ENCODE measurements around the gene MACIR.

Gene MACIR

GRCh38 chr5:103295871-103296270 lies 37.3 kb downstream of the MACIR start:
- TF ChIP-seq, protein P1, sequence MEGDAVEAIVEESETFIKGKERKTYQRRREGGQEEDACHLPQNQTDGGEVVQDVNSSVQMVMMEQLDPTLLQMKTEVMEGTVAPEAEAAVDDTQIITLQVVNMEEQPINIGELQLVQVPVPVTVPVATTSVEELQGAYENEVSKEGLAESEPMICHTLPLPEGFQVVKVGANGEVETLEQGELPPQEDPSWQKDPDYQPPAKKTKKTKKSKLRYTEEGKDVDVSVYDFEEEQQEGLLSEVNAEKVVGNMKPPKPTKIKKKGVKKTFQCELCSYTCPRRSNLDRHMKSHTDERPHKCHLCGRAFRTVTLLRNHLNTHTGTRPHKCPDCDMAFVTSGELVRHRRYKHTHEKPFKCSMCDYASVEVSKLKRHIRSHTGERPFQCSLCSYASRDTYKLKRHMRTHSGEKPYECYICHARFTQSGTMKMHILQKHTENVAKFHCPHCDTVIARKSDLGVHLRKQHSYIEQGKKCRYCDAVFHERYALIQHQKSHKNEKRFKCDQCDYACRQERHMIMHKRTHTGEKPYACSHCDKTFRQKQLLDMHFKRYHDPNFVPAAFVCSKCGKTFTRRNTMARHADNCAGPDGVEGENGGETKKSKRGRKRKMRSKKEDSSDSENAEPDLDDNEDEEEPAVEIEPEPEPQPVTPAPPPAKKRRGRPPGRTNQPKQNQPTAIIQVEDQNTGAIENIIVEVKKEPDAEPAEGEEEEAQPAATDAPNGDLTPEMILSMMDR (IDR thresholded peaks at IDR 0.05; ENCODE audit: borderline replicate concordance, insufficient read depth, low read depth, low read length), result no peak
- H3K4me3 ChIP-seq (ENCODE audit: low read depth, low read length), result no peak overlapping the region

DNA sequence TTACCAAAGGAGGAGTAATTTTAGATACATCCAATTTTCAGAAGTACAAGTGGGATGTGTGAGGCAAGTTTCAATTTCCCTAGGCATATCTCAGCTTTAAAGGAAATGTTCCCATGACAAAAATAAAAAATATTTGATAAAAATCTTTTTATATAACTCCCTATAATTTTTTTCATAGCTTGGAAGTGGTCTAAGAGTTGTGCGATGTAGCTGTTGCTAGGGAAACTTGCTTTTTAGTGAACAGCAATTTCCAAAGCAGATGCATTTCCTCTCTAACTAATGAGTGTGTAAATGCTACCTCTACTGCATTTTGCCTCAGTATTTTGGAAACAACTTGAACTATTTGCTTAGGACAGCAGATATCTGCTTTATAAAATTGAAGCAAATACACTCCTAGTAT lies 39.6 kb downstream of the MACIR start:
- TF ChIP-seq, protein P1 (IDR thresholded peaks at IDR 0.05; ENCODE audit: borderline replicate concordance, insufficient read depth, low read depth, low read length), result no peak
- H3K4me3 ChIP-seq (ENCODE audit: low read depth, low read length), result no peak overlapping the region

DNA sequence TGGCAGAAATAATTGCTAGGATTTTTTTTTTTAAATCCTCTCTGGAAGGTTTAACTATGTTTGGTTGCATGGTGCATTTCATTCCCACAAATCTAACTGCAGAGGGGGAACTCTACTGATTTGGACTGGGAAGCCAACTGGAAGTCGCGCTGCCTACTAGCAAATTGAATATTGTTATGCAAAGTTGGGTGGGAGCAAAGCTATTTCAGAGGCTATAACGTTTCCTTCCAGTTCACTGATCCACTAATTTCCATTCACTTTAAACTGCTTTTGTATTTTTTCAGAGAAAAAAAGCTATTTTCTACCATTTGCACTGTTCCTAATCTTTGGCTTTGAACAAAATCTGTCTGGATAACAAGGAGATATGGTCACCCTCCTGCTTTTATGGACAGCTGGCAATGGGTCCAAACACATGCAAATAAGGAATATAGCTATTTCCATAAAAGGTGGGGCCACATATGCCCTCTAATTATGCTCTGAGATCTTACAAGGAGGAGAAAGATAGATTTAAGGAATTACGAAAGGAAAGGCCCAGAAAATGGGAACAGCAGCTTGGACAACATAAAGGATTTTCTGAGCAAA lies 40.1 kb downstream of the MACIR start:
- H3K4me3 ChIP-seq (ENCODE audit: low read depth, low read length), result no peak overlapping the region
- TF ChIP-seq, protein P1 (IDR thresholded peaks at IDR 0.05; ENCODE audit: borderline replicate concordance, insufficient read depth, low read depth, low read length), result no peak

- TF ChIP-seq, protein P1 (IDR thresholded peaks at IDR 0.05; ENCODE audit: borderline replicate concordance, insufficient read depth, low read depth, low read length), result no peak
- no peak overlapping the region for H3K4me3 ChIP-seq (ENCODE audit: low read depth, low read length)
Observed at GRCh38 chr5:103305809-103306208, 47.2 kb downstream of the MACIR start.

GRCh38 chr5:103307470-103307869 lies 48.9 kb downstream of the MACIR start:
- no peak overlapping the region for H3K4me3 ChIP-seq (ENCODE audit: low read depth, low read length)
- TF ChIP-seq, protein P1 (IDR thresholded peaks at IDR 0.05; ENCODE audit: borderline replicate concordance, insufficient read depth, low read depth, low read length), result no peak

- TF ChIP-seq, protein P1 (IDR thresholded peaks at IDR 0.05; ENCODE audit: borderline replicate concordance, insufficient read depth, low read depth, low read length), result no peak
- no peak overlapping the region for H3K4me3 ChIP-seq (ENCODE audit: low read depth, low read length)
Observed at GRCh38 chr5:103308774-103309173, 50.2 kb downstream of the MACIR start.

DNA sequence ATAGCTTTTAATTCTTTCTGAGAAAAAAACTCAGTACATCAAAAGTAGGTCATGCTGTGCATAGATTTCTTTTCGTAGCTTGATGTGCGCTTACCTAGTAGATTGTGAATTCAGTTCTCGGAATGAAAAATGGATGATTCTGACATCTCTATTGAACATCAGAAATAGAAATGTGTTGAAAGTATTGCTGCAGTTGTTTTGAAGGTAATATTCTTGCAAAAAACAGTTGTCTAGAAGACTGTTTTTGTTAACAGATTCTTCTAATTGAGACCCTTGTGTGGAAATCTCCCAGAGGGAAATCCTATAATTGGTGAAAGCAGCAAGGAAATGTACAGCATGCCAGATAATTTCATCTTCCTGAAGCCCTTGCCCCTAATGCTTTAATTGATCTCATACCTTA lies 54.5 kb downstream of the MACIR start:
- TF ChIP-seq, protein P1 (IDR thresholded peaks at IDR 0.05; ENCODE audit: borderline replicate concordance, insufficient read depth, low read depth, low read length), result no peak
- no peak overlapping the region for H3K4me3 ChIP-seq (ENCODE audit: low read depth, low read length)
